Suppressor macrophage treated with lipopolysaccharide for 1 hour (primary cell): Measurements from ENCODE around the gene SPATS2.

Experiments used
- DNase-seq, 3 donors: peaks; one replicate each; pipeline ENCODE4 v3.0.0-alpha.2; 2020 to 2022

The SPATS2 gene

DNA sequence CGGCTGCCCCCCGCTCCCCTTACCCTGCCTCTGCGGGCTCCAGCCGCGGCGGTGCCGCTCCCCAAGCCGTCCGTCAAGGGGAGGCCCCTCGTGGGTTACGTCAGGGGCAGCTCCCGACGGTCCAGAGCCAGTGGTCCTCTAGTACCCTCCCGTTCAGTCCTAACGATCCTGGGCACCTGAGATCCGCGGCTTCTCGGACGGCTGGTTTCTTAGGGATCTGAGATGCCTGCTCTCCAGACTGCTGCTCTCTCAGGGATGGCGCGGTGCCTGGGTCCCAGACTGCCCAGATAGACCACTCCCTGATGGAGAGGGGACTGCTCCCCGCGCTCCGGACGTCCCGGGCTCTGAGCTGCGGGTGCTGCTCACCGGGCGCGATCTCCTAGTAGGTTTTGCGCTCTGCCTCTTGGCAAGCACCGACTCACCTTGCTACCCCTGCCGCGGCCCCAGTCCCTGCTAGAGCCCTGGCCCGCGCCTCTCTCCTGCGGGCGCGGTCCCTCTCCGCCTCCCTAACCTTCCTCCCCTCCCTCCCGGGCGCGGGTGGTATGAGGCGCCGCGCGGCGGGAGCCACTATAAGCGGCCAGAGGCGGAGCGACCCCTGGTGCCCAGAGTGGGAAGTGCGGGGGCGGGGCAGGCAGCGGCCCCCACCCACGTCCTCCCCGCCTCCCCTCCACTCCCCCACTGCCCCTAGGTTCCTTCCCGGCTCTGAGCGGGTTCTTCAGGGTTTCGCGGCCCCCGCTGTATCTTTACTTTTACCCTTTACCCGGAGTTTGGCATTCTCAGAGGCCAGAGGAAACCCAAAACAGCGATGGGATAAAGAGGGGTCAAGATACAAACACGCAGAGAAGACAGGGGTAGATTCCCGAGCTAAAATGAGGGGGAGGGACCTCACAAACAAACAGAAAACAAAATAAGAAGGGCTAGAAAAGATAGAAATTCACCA is 30.3 kb upstream of the SPATS2 start, which contains the start of gene C1QL4:
Gene C1QL4, minus strand, starts transcription at position 544 of the 940 bp plus-strand sequence. CDS start 711 bp downstream, outside the sequence.
- peak; percentile 78 to 94 (median 85) for DNase-seq

- DNase-seq: no peak
Observed at GRCh38 chr12:49338830-49339463, 28.3 kb upstream of the SPATS2 start.

DNA sequence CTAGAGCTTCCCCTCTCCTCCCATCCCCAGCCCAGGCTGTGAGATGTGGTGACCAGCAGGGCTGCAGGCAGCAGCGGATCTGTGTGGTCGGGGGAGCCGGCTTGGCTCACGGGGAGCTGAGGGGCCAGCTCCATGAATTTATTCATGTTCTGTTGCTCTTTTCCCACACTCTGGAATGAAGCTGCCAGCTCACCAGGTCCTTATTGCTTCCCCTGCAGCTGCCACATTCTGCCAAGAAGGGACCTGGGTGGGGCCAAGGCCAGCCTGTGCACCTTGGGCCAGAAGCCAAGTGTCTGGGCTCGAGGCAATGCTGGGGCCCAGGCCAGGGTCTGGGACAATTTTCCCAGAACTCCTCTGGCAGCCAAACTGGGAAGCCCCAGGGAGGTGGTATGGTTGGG is 27.8 kb upstream of the SPATS2 start:
- no peak for DNase-seq

GRCh38 chr12:49340095-49340870 is 27.0 kb upstream of the SPATS2 start:
- no peak for DNase-seq

DNA sequence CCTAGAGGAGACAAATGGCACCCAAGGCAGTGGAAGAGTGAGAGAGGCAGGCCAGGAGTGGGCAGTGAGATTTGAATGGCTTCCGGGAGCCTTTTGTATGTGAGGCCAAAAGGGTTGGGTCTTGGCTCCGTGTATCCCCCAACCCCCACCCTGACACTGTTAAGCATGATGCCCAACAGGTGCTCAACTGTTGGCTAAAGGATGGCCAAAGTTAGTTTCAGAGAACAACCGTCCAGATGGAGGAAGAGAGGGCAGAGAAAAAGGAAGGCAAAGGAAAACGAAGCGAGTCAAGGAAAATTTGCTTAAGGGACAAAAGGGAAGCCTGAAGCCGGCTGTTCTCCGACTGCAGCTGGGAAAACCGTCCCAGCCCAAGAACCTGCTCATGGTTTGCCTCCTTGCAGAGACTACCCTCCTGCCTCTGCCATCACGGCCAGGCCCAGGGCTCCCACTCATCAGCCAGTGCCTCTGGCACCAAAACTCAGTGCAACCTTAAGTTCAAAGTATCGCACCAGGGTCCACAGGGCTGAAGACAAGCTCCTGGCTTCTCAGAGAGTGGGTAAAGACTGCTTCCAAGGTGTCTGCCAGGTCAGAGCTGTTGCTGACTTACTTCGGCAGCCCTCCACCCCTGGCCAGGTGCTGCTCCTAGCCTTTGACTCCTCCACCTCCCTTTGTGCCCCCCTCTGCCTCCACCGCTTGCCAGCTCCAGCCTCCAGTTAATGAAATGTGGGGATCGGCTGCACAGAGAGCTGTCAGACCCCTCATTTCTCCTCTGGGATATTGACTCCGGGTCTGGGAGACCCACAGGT is 26.1 kb upstream of the SPATS2 start:
- DNase-seq: no peak

- no peak for DNase-seq
Observed at GRCh38 chr12:49341777-49342065, 25.5 kb upstream of the SPATS2 start.

GRCh38 chr12:49342066-49342913 is 25.0 kb upstream of the SPATS2 start:
- DNase-seq: peak; percentile 79 to 91 (median 81)

GRCh38 chr12:49342914-49343731 is 24.1 kb upstream of the SPATS2 start:
- DNase-seq: no peak

GRCh38 chr12:49344486-49345050 is 22.7 kb upstream of the SPATS2 start:
- DNase-seq: no peak

GRCh38 chr12:49345051-49345824 is 22.0 kb upstream of the SPATS2 start:
- DNase-seq: peak in 1 of 3 donors; percentile 55

GRCh38 chr12:49345825-49346658 is 21.2 kb upstream of the SPATS2 start:
- DNase-seq: peak in 1 of 3 donors; percentile 36

DNA sequence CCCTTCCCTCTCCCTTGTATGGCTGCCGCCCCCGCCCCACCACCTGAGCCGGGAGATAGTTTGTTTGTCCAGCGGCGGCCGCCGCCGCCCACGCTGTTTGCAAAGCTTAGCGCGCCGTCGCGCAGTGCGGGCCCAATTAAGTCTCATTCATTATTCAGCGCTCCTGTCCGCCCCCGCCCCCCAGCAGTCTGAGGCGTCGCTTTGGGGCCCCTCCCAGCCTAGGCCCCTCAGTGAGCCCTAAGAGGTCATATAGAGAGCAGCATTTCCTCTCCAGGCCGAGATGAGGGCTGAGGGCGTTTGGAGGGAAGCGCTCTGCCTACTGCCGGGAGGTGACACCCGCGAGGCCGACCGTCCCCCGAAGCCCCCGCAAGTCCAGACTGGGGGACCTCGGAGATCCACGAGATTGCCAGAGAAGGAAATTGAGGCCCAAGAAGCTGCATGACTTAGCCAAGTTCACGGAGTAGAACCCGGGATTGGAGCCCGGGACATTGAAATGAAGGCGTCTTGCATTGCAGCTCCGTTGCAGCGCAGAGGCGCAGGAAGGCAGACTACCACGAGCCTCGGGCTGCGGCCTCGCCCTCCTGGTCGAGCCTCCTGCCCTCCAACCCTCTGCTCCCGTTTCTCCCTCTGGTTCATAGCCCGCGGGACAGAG is 20.5 kb upstream of the SPATS2 start, which contains the start of gene DNAJC22:
Gene DNAJC22, plus strand, starts transcription at position 230 of the 652 bp plus-strand sequence. CDS start 1,985 bp downstream, outside the sequence.
- DNase-seq: peak in 1 of 3 donors; percentile 46

- peak; percentile 63 to 85 (median 64) for DNase-seq
Observed at GRCh38 chr12:49347311-49348193, 19.7 kb upstream of the SPATS2 start.

DNA sequence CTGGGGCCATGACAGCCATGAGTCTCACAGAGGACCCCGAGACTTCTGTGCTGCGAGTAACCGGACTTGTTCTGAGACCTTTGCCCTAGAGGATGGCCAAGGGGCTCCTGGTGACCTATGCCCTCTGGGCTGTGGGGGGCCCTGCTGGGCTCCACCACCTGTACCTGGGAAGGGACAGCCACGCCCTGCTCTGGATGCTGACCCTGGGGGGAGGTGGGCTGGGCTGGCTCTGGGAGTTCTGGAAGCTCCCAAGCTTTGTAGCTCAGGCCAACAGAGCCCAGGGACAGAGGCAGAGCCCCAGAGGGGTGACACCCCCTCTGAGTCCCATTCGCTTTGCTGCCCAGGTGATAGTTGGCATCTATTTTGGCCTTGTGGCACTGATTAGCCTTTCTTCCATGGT is 18.5 kb upstream of the SPATS2 start:
- no peak for DNase-seq

GRCh38 chr12:49349266-49349665 is 18.0 kb upstream of the SPATS2 start:
- DNase-seq: no peak

GRCh38 chr12:49352351-49352750 is 14.9 kb upstream of the SPATS2 start:
- DNase-seq: no peak

GRCh38 chr12:49355913-49356312 is 11.3 kb upstream of the SPATS2 start:
- DNase-seq: no peak
